Smooth muscle cell of the brain vasculature (primary cell): ENCODE results near the gene KCNQ1.

ENCODE experiments used
- DNase-seq: peaks from one replicate; pipeline ENCODE4 v3.0.0-alpha.2; 2012; ENCODE audit warnings: low read depth, low spot score

Gene KCNQ1

GRCh38 chr11:2533587-2534133 is 88.9 kb downstream of the KCNQ1 start:
- peak; percentile 65 for DNase-seq

- DNase-seq: no peak
Observed at GRCh38 chr11:2534134-2534956, 89.5 kb downstream of the KCNQ1 start.

DNA sequence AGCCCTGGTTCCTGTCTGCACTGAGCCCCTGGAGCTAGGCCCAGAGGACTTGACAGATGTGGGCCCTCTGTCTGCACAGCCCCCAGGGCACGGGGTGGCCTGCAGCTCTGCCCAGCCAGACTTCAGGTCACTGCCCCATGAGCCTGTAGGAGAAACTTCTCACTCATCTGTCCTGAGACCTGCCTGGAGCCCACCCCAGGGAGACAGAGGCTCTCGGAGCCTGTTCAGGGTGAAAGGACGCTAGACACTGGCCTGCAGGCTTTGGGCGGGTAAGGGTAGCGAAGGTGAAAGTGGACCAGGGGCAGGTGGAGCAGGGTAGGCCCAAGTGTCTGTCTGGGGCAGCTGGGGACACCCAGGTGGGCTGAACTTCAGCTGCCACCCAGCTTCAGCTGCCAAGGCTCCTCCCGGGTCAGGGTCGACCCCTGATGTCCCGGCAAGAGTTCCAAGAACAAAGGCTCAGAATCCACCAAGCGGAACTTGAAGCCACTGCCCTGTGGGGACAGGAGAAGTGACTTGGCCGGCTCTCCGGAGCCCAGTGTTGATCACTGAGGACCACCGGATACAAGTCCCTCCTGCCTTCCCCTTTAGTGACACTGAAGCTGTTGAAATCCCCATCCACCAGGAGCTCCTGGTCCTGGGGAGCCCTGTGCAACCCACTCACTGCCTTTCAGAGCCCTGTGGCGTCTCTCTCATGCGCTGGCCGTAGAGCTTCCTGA is 90.3 kb downstream of the KCNQ1 start:
- DNase-seq: no peak

DNA sequence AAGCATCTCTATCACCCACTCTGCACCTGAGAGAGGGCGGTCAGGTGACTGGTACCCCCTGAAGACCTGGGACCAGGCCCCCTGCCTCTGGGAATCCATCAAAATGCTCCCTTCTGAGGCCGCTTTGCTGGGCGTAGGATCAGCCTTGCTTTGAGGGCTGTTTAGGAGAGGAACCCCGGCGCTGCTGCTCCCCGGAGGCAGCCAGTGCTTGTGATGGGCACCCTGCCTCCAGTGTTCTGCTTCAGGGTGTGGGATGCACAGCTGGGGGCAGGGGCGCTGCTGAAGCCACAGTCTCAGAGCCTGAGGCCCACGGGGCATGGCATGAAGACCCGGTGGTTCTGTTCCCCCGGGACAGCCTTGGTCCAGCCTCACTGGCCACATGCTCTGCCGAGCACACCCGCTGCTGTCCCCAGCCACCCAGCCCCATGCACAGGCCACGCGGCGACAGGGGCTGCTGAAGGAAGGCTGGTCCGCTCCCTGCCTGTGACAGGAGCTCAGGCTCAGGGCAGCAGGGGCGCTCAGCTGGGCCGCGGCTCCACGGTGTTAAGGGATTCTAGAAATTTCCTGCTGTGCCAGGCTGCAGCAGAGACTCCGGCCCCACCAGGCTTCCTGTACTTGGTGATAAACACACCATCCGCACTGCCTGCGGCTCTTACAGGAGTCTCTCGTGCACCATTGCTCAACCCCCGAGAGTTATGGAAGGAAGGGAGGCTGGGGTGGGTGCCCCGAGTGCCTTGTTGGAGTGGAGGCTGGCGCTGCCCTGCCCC is 91.0 kb downstream of the KCNQ1 start:
- no peak for DNase-seq

DNA sequence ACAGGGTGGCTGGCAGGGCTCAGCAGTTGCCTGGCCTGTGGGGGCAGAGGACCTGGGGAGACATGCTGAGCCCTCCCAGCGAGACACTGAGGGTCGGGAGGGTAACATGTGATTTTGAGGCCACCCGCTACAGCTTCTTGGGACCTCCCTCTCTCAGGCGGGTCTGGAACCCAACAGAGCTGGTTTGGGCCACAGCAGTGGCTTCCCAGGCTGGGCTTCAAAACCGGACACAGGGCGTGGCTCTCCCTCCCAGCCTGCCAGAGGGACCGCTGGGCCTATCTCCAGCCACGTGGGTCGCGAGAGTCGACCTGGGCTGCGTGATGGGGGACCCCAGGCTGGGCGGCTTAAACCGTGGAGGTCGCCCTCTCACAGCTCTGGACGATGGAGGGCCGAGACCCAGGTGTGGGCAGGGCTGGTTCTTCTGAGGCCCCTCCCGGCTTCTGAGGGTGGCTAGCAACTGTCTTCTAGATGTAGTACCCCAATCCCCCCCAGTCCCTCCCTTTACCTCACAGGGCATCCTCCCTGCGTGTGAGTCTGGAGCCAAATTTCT is 91.7 kb downstream of the KCNQ1 start:
- DNase-seq: no peak

DNA sequence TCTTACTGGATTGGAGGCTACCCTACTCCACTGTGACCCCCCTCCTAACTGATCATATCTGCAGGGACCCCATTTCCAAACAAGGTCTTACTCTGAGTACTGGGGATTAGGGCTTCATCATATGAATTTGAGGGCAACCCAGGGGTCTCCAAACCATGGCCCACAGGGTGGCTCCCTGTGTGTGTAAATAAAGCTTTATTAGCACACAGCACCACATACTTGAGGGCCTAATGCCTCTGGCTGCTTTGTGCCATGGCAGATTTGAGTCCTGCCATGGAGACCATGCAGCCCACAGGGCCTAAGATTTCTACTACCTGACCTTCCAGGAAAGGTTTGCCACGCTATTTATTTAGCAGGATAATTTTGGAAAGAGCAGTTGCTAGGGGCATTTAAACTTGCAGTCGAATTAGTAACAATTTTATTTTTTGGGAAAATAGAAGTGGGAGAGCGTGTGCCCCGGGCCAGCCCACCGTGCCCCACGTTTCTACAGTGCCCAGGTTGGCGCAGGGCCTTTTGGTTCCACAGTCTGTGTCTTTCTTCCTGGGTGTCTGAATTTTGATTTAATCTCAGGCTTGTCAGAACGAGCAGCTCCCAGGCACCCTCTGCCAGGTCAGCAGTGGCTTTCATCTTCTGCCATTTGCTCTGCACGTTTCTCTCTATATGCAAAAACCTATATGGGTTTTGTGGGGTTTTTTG is 92.3 kb downstream of the KCNQ1 start:
- no peak for DNase-seq

- no peak for DNase-seq
Observed at GRCh38 chr11:2537896-2538724, 93.3 kb downstream of the KCNQ1 start.

DNA sequence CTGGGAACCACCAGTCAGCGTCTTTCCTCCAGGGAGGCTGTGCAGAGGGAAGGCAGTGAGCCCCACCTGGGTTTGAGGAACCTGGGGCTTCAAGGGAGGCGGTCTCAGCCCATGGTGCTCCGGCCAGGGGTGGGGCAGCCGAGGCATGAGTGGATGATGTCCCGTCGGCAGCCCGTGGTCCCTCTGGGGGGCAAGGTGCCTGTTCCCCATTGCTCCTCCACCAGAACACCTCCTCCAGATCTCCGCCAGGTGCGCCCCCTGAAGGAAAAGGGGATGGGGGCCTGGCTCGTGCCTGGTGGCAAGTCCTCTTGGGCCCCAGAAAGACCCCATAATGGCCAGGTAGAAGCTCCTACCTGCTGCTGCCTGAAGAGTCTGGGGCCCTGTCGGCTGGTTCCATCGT is 94.1 kb downstream of the KCNQ1 start:
- DNase-seq: no peak

- DNase-seq: no peak
Observed at GRCh38 chr11:2539371-2540222, 94.8 kb downstream of the KCNQ1 start.

DNA sequence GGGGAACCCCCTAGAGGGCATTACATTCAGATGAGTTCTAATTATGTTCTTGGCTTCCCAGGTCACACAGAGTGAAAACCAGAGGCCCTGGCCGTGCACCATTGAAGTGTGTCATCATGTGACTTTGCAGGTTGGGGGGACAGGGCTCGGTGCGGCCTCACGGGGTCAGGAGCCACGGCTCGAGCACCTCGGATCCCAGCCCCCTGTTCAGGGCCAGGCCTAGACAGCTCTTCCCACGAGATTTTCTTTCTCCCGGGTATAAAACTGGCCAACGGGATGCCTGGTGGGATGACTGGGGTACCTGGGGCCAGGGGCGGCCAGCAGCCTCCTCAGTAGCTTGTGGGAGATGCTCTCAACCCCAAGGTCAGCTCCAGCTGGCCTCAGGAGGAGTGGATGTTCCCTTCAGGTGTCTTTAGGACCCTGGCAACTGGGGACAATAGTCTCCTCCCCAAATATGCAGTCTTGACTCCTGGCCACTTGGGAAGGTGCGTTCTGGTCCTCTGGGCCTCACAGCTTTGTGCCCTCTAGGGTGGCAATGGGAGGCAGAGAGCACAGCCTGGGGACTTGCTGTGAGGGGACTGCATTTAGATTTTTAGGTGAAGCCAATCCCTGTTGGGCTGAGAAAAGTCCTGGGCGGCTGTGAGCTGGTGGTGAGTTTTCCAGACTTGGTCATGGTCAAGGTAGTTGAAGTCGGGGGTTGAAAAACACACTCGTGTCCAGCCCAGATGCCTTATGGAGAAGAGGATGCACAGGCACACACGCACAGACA is 95.6 kb downstream of the KCNQ1 start:
- no peak for DNase-seq

DNA sequence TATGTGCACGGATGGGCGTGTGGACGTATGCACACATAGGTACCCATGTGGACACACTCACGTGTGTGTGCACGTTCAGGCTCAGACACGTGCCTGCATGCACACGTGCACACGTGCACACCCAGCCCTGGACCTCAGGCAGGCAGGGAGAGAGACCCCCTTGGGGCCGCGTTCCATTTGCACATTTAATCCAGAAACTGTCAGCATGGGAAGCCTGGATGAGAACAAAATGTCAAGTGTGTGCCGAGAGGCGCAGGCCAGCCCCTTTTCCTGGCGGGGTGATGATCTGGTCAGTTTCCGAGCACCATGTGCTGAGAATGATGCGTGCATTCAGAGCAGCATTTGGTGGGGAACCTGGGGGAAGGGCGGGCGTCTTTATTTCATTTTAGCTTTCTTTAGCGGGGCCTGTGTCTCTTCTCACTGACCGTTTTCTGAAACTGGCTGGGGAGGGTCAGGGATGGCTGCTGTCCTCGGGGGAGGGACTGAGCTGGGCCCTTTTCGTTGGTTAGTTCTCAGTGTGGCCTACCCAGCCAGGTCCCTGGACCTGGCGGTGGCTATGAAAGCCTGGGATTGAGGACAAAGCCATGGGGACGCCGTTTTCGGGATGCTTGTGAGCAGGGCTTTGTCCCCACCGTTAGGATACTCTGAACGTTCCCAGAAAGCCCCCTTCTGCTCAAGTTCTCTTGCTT is 96.3 kb downstream of the KCNQ1 start:
- DNase-seq: no peak

GRCh38 chr11:2541881-2542361 is 97.1 kb downstream of the KCNQ1 start:
- no peak for DNase-seq

DNA sequence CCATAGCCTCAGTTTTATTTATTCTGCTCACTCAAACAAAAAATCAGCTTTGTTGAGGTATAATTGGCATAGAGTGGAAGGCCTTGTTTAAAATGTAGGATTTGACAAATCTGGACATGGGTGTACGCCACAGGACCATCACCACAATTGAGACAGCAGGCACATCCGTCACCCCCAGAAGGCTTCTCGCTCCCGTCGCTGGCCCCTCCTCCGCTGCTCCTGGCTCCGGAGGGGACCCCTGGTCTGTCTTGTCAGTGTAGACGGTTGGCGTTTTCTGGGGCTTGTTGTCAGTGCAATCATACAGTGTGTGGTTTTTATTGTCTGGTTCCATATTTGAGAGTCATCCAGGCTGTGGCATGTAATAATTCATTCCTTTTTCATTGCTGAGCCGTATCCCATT is 97.6 kb downstream of the KCNQ1 start:
- DNase-seq: no peak

- no peak for DNase-seq
Observed at GRCh38 chr11:2547806-2548205, 103.0 kb downstream of the KCNQ1 start.

- no peak for DNase-seq
Observed at GRCh38 chr11:2548596-2548995, 103.8 kb downstream of the KCNQ1 start.

DNA sequence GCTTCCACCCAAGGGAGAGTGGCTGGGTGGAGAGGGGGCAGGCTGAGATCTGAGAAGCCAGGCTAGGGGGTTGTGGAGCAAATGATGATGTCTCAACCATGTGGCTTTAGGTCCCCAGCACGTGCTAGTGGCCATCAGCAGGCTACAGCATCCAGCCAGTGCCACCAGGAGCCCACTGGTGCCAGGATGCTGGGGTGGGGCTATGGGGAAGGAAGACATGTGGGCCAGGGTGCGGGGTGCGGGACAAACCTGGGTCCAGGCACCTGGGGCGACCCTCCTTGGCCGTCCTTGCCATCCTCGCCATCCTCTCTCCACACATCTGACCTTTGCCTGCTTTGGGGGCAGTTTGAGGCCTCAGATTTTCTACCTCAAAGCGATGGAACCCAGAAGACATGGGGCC is 104.3 kb downstream of the KCNQ1 start:
- DNase-seq: no peak

- DNase-seq: no peak
Observed at GRCh38 chr11:2549491-2549875, 104.7 kb downstream of the KCNQ1 start.
